CD8-positive, alpha-beta memory T cell (primary cell): ENCODE measurements around the gene ERC2. TPM values are rescaled to one million over a fixed set of nuclear protein-coding genes. Genes with fewer than 3 reads are reported as not detected.

Experiments
- CTCF ChIA-PET: fragments of 350-600 bp; sonication (Branson Sonifier 250); formaldehyde crosslinking; loops from one replicate; lab custom pipeline; 2021; ENCODE audit warnings: antibody characterized with exemption; lab: Charles Lee
- POLR2A ChIA-PET: fragments of 350-600 bp; sonication (Branson Sonifier 250); formaldehyde crosslinking; loops from one replicate; lab custom pipeline; 2021; ENCODE audit warnings: antibody characterized with exemption; lab: Charles Lee
- DNase-seq, 5 donors: peaks; one replicate each; pipeline versions ENCODE4 v3.0.0 to v3.0.0-alpha.2; 2020 to 2022; ENCODE audit warnings: mixed read lengths in 1 of 5
- H3K27ac ChIP-seq: one replicate; pipeline ENCODE4 v1.7.0; 2013; ENCODE audit warnings: low read depth, mild to moderate bottlenecking, low read length, moderate library complexity
- H3K27me3 ChIP-seq: 2 replicates; pipeline ENCODE4 v1.7.0; 2013; ENCODE audit warnings: low read length, mild to moderate bottlenecking; ENCODE audit not compliant: insufficient read depth, poor library complexity, severe bottlenecking
- H3K36me3 ChIP-seq: 2 replicates; pipeline ENCODE4 v1.7.0; 2013; ENCODE audit warnings: mild to moderate bottlenecking, low read length, moderate library complexity; ENCODE audit not compliant: insufficient read depth
- H3K4me1 ChIP-seq: 2 replicates; pipeline ENCODE4 v1.7.0; 2013; ENCODE audit warnings: mild to moderate bottlenecking, low read length, moderate library complexity; ENCODE audit not compliant: insufficient read depth
- H3K4me3 ChIP-seq: 2 replicates; pipeline ENCODE4 v1.7.0; 2013; ENCODE audit warnings: mild to moderate bottlenecking, low read length
- H3K9me3 ChIP-seq: 2 replicates; pipeline ENCODE4 v1.7.0; 2013; ENCODE audit warnings: mild to moderate bottlenecking, low read length
- H3K27ac Mint-ChIP-seq, 8 donors: one replicate each; pipeline ENCODE4 v1.8.0; 2020 to 2021; ENCODE audit warnings: mixed read lengths in 8 of 8, mild to moderate bottlenecking in 6 of 8, inconsistent platforms in 3 of 8, moderate library complexity in 3 of 8
- H3K27me3 Mint-ChIP-seq, 2 donors: one replicate each; pipeline ENCODE4 v1.8.0; 2020 to 2021; ENCODE audit warnings: mixed read lengths in 2 of 2, mild to moderate bottlenecking in 1 of 2, moderate library complexity in 1 of 2
- H3K36me3 Mint-ChIP-seq, 3 donors: one replicate each; pipeline ENCODE4 v1.8.0; 2020 to 2021; ENCODE audit warnings: mixed read lengths in 3 of 3, inconsistent platforms in 1 of 3, mild to moderate bottlenecking in 1 of 3
- H3K4me1 Mint-ChIP-seq, 3 donors: one replicate each; pipeline ENCODE4 v1.8.0; 2020 to 2021; ENCODE audit warnings: mixed read lengths in 3 of 3, inconsistent platforms in 1 of 3, mild to moderate bottlenecking in 1 of 3
- H3K4me3 Mint-ChIP-seq, 7 donors: one replicate each; pipeline ENCODE4 v1.8.0; 2020 to 2021; ENCODE audit warnings: mixed read lengths in 7 of 7, mild to moderate bottlenecking in 6 of 7, moderate library complexity in 4 of 7, inconsistent platforms in 2 of 7
- H3K9me3 Mint-ChIP-seq, 5 donors: one replicate each; pipeline ENCODE4 v1.8.0; 2020 to 2022; ENCODE audit warnings: mixed read lengths in 5 of 5, mild to moderate bottlenecking in 3 of 5, moderate library complexity in 2 of 5, inconsistent platforms in 1 of 5
- polyA plus RNA-seq: library from polyadenylated mRNA; unstranded; fragments of 300-500 nt; fragmentation: Illumina TruSeq; gene quantifications from one replicate; pipeline ENCODE4 v1.2.3, GENCODE V29; 2021
- total RNA-seq, 2 experiments: library from RNA; stranded (reverse); gene quantifications; one replicate each; pipeline ENCODE4 v1.2.3, GENCODE V29; 2021

The ERC2 gene
- total and polyA plus RNA-seq, 3 experiments from 2014 or later, result not detected

- no peak for DNase-seq
- no peak overlapping the region for H3K4me3 ChIP-seq
- Mint-ChIP-seq H3K27ac (no peak overlapping the region), H3K9me3 (peaks cover 0 to 4% (median 2%) of the 10 kb centered on the region in 5 donors), H3K36me3 (no peaks in the 10 kb centered on the region), H3K27me3 (no peaks in the 10 kb centered on the region), H3K4me3 (no peak overlapping the region), H3K4me1 (no peaks in the 10 kb centered on the region)
- no peaks in the 10 kb centered on the region for H3K27me3 ChIP-seq
- ChIA-PET CTCF (interaction anchor here (1.0 kb wide), 1 partner anchor 11 kb away, joined by 3 read pairs; no protein-coding TSS in a partner anchor), POLR2A (no interaction called here)
- no peaks in the 10 kb centered on the region for H3K9me3 ChIP-seq
- no peak overlapping the region for H3K27ac ChIP-seq
- H3K36me3 ChIP-seq, result no peaks in the 10 kb centered on the region
- H3K4me1 ChIP-seq, result no peaks in the 10 kb centered on the region
Observed at GRCh38 chr3:55669133-55669532, 799.1 kb downstream of the ERC2 start.

GRCh38 chr3:55668359-55668758, 799.9 kb downstream of the ERC2 start:
- H3K27ac ChIP-seq, result no peak overlapping the region
- H3K9me3 Mint-ChIP-seq, result peaks cover 0 to 4% (median 2%) of the 10 kb centered on the region in 5 donors
- H3K36me3 Mint-ChIP-seq, result no peaks in the 10 kb centered on the region
- ChIA-PET POLR2A (no interaction called here), CTCF (no interaction called here)
- H3K4me3 ChIP-seq, result no peak overlapping the region
- H3K9me3 ChIP-seq, result no peaks in the 10 kb centered on the region
- no peaks in the 10 kb centered on the region for H3K4me1 Mint-ChIP-seq
- no peaks in the 10 kb centered on the region for H3K27me3 Mint-ChIP-seq
- H3K27me3 ChIP-seq, result no peaks in the 10 kb centered on the region
- no peak overlapping the region for H3K27ac Mint-ChIP-seq
- no peak for DNase-seq
- H3K4me3 Mint-ChIP-seq, result no peak overlapping the region
- H3K36me3 ChIP-seq, result no peaks in the 10 kb centered on the region
- no peaks in the 10 kb centered on the region for H3K4me1 ChIP-seq

GRCh38 chr3:55664387-55664786, 803.9 kb downstream of the ERC2 start:
- no peaks in the 10 kb centered on the region for H3K27me3 Mint-ChIP-seq
- H3K27ac Mint-ChIP-seq, result peak overlapping the region in 1 of 8 donors; percentile 41
- H3K27me3 ChIP-seq, result no peaks in the 10 kb centered on the region
- no peak overlapping the region for H3K27ac ChIP-seq
- no peaks in the 10 kb centered on the region for H3K9me3 ChIP-seq
- DNase-seq, result peak in 1 of 5 donors; percentile 35
- no peaks in the 10 kb centered on the region for H3K4me1 Mint-ChIP-seq
- H3K4me1 ChIP-seq, result no peaks in the 10 kb centered on the region
- H3K36me3 ChIP-seq, result no peaks in the 10 kb centered on the region
- no peak overlapping the region for H3K4me3 Mint-ChIP-seq
- H3K9me3 Mint-ChIP-seq, result peaks cover 0 to 5% (median 3%) of the 10 kb centered on the region in 5 donors
- H3K4me3 ChIP-seq, result no peak overlapping the region
- POLR2A ChIA-PET, result no interaction called here
- CTCF ChIA-PET, result no interaction called here
- H3K36me3 Mint-ChIP-seq, result no peaks in the 10 kb centered on the region

- H3K36me3 Mint-ChIP-seq, result no peaks in the 10 kb centered on the region
- ChIA-PET POLR2A (no interaction called here), CTCF (no interaction called here)
- H3K4me3 Mint-ChIP-seq, result no peak overlapping the region
- Histone ChIP-seq H3K27ac (no peak overlapping the region), H3K36me3 (no peaks in the 10 kb centered on the region), H3K4me3 (no peak overlapping the region), H3K9me3 (no peaks in the 10 kb centered on the region), H3K4me1 (no peaks in the 10 kb centered on the region), H3K27me3 (no peaks in the 10 kb centered on the region)
- H3K27ac Mint-ChIP-seq, result no peak overlapping the region
- H3K9me3 Mint-ChIP-seq, result peaks cover 0 to 5% (median 2%) of the 10 kb centered on the region in 5 donors
- no peak for DNase-seq
- H3K27me3 Mint-ChIP-seq, result no peaks in the 10 kb centered on the region
- no peaks in the 10 kb centered on the region for H3K4me1 Mint-ChIP-seq
Observed at GRCh38 chr3:55662683-55663082, 805.6 kb downstream of the ERC2 start.

GRCh38 chr3:55661571-55661970, 806.7 kb downstream of the ERC2 start:
- Mint-ChIP-seq H3K27me3 (no peaks in the 10 kb centered on the region), H3K9me3 (peaks cover 0 to 5% (median 2%) of the 10 kb centered on the region in 5 donors), H3K4me1 (no peaks in the 10 kb centered on the region), H3K27ac (no peak overlapping the region), H3K36me3 (no peaks in the 10 kb centered on the region), H3K4me3 (no peak overlapping the region)
- no peak overlapping the region for H3K27ac ChIP-seq
- ChIA-PET POLR2A (no interaction called here), CTCF (no interaction called here)
- no peak for DNase-seq
- H3K4me1 ChIP-seq, result no peaks in the 10 kb centered on the region
- H3K36me3 ChIP-seq, result no peaks in the 10 kb centered on the region
- H3K9me3 ChIP-seq, result no peaks in the 10 kb centered on the region
- no peaks in the 10 kb centered on the region for H3K27me3 ChIP-seq
- no peak overlapping the region for H3K4me3 ChIP-seq

GRCh38 chr3:55661141-55661540, 807.1 kb downstream of the ERC2 start:
- H3K4me3 Mint-ChIP-seq, result no peak overlapping the region
- H3K36me3 Mint-ChIP-seq, result no peaks in the 10 kb centered on the region
- Histone ChIP-seq H3K27ac (no peak overlapping the region), H3K4me1 (no peaks in the 10 kb centered on the region), H3K4me3 (no peak overlapping the region), H3K9me3 (no peaks in the 10 kb centered on the region), H3K36me3 (no peaks in the 10 kb centered on the region), H3K27me3 (no peaks in the 10 kb centered on the region)
- H3K9me3 Mint-ChIP-seq, result peaks cover 0 to 5% (median 2%) of the 10 kb centered on the region in 5 donors
- H3K27ac Mint-ChIP-seq, result no peak overlapping the region
- no peaks in the 10 kb centered on the region for H3K4me1 Mint-ChIP-seq
- no peaks in the 10 kb centered on the region for H3K27me3 Mint-ChIP-seq
- DNase-seq, result no peak
- ChIA-PET POLR2A (no interaction called here), CTCF (no interaction called here)

GRCh38 chr3:55660642-55661041, 807.6 kb downstream of the ERC2 start:
- Mint-ChIP-seq H3K4me3 (no peak overlapping the region), H3K27ac (no peak overlapping the region), H3K27me3 (no peaks in the 10 kb centered on the region), H3K36me3 (no peaks in the 10 kb centered on the region), H3K4me1 (no peaks in the 10 kb centered on the region), H3K9me3 (peaks cover 0 to 5% (median 2%) of the 10 kb centered on the region in 5 donors)
- no peak for DNase-seq
- H3K36me3 ChIP-seq, result no peaks in the 10 kb centered on the region
- no peak overlapping the region for H3K4me3 ChIP-seq
- no peaks in the 10 kb centered on the region for H3K9me3 ChIP-seq
- CTCF ChIA-PET, result no interaction called here
- POLR2A ChIA-PET, result no interaction called here
- H3K27ac ChIP-seq, result no peak overlapping the region
- H3K27me3 ChIP-seq, result no peaks in the 10 kb centered on the region
- no peaks in the 10 kb centered on the region for H3K4me1 ChIP-seq

- no peaks in the 10 kb centered on the region for H3K36me3 Mint-ChIP-seq
- CTCF ChIA-PET, result no interaction called here
- no peak overlapping the region for H3K27ac ChIP-seq
- no peak overlapping the region for H3K4me3 ChIP-seq
- no peak overlapping the region for H3K4me3 Mint-ChIP-seq
- H3K27me3 ChIP-seq, result no peaks in the 10 kb centered on the region
- no peaks in the 10 kb centered on the region for H3K4me1 Mint-ChIP-seq
- peaks cover 0 to 5% (median 2%) of the 10 kb centered on the region in 5 donors for H3K9me3 Mint-ChIP-seq
- no peak for DNase-seq
- no peaks in the 10 kb centered on the region for H3K9me3 ChIP-seq
- H3K27me3 Mint-ChIP-seq, result no peaks in the 10 kb centered on the region
- POLR2A ChIA-PET, result no interaction called here
- H3K27ac Mint-ChIP-seq, result no peak overlapping the region
- no peaks in the 10 kb centered on the region for H3K36me3 ChIP-seq
- no peaks in the 10 kb centered on the region for H3K4me1 ChIP-seq
Observed at GRCh38 chr3:55659701-55660100, 808.6 kb downstream of the ERC2 start.
